ENCODE measurements around the gene NAA10. TPM values are rescaled to one million over a fixed set of nuclear protein-coding genes. Genes with fewer than 3 reads are reported as not detected.
A peak's percentile ranks its signal among the peaks of the same experiment; 100 is the strongest.

The NAA10 gene
- total and polyA plus RNA-seq, 2 of the 13 experiments (the other 11 are each of a cell fraction or from before 2014, with no cell fraction given) = 49.2 to 51.7 TPM

DNA sequence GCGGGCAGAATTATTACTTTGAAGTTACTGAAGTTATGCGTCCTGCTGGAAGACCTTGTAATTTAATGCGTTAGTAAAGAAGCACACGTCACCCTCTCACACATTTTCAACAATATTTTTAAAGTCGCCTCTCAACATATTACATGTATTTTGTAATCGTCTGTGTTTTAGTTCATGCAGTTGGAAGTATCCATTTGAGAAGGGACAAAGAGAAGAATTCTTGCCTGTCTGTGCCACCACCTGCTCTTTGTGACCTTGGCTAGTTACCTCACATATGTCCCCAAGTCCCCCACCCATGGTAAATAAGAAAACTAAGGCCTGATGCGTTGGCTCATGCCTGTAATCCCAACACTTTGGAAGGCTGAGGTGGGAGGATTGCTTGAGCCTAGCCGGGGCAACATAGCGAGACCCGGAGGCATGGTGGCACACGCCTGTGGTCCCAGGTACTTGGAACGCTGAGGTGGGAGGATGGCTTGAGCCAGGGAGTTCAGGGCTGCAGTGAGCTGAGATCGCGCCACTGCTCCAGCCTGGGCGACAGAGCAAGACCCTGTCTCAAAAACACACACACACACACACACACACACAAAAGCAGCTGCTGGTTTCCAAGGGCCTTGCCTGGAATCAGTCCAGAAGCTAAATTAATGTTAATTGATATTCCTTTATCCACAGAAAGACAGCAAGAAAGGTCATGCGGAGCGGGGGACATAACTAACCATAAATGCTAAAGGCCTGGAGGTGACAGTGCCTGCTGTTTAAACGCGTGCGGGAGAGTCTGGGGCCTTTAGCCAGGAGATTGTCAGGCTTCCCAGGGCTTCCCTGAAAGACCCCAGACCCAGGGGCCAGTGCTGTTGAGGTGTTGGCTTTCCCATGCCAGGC, 38.5 kb upstream of the NAA10 start:
- FAIRE-seq (peak; percentile 74), ATAC-seq (no peak), DNase-seq (ENCODE audit: low spot score) (peak; percentile 40)
- POLR2A ChIA-PET = interaction anchor here (0.7 to 6.3 kb wide), 5 partner anchors 16 to 64 kb away, joined by 3 to 54 read pairs (median 11); no protein-coding TSS in a partner anchor
- H3K4me3 ChIP-seq (replicated peaks in 1 of 3; ENCODE audit: insufficient read depth in 1 of 3, low read depth in 2 of 3, low read length in 3 of 3) = peak overlapping the region; percentile 51 to 90 (median 66)
- peak overlapping the region; percentile 80 for H3K4me2 ChIP-seq (ENCODE audit: low read depth, low read length)
- CTCF ChIA-PET (ENCODE audit: low intra/inter-chr PET ratio, low total read pairs) = no interaction called here
- in situ Hi-C loops (cut with HindIII; ENCODE audit: extremely low pct_ligation_motif_present, low pct_unique_long_range_greater_than_20kb) (loop anchor here (5.0 kb wide), 1 partner anchor 39 kb away; no protein-coding TSS in a partner anchor), intact Hi-C loops (cut with micrococcal nuclease; ENCODE audit: unreplicated experiment) (loop anchor here (2.0 kb wide), 1 partner anchor 39 kb away; no protein-coding TSS in a partner anchor)
- peaks cover 38% of the 10 kb centered on the region for H3K4me1 ChIP-seq (ENCODE audit: insufficient read depth, low read length)
- H3K9me3 ChIP-seq (ENCODE audit: low read length) = no peaks in the 10 kb centered on the region
- WGBS (ENCODE audit: low lambda C conversion rate) = 0% methylated on average over 6 of the region's 20 CpGs
- TSS peak; percentile 76 for BruUV-seq (replicated peaks)
- H3K27me3 ChIP-seq (ENCODE audit: control insufficient read depth in 1 of 2, insufficient read depth in 2 of 2, low read length in 2 of 2) = no peaks in the 10 kb centered on the region; a peak in 1 of 5 replicates
- H2AFZ ChIP-seq (ENCODE audit: low read length) = no peak overlapping the region
- H4K20me1 ChIP-seq (ENCODE audit: insufficient read depth, low read length) = peaks cover 13% of the 10 kb centered on the region
- H3K9ac ChIP-seq (ENCODE audit: insufficient read depth, low read depth, low read length) = peak overlapping the region; percentile 92
- H3K27ac ChIP-seq (ENCODE audit: extremely low read length, insufficient read depth, low read length) = peak overlapping the region; percentile 95
- H3K36me3 ChIP-seq (replicated peaks in 1 of 2; ENCODE audit: control insufficient read depth in 1 of 2, insufficient read depth in 2 of 2, low read length in 2 of 2) = peaks cover 0 to 3% of the 10 kb centered on the region in 2 experiments; a peak in 1 of 5 replicates
- H3K79me2 ChIP-seq (ENCODE audit: insufficient read depth, low read length) = peaks cover 33% of the 10 kb centered on the region
- TF ChIP-seq ATM (IDR thresholded peaks at IDR 0.05; ENCODE audit: borderline replicate concordance) (no peak), ZNF10 (CRISPR knock-in tag; IDR thresholded peaks at IDR 0.05; ENCODE audit: borderline replicate concordance, low read depth) (no peak), ZKSCAN8 (CRISPR knock-in tag; IDR thresholded peaks at IDR 0.05; ENCODE audit: borderline replicate concordance) (no peak), MBD4 (IDR thresholded peaks at IDR 0.05; ENCODE audit: borderline replicate concordance, low read length) (no peak), ZNF33A (CRISPR knock-in tag; IDR thresholded peaks at IDR 0.05; ENCODE audit: borderline replicate concordance) (no peak), ZC3H4 (CRISPR knock-in tag; IDR thresholded peaks at IDR 0.05; ENCODE audit: borderline replicate concordance) (peak; percentile 88; the same call in 1 of the 2 replicates), ZMYM3 (CRISPR knock-in tag; IDR thresholded peaks at IDR 0.05) (peak; percentile 62), SOX13 (IDR thresholded peaks at IDR 0.05) (no peak), SOX13 (CRISPR knock-in tag; conservative IDR thresholded peaks at IDR 0.05 in 1 of 2, IDR thresholded peaks at IDR 0.05 in 1 of 2) (0 out of 4 replicates have a peak, but pooled peaks of 1 of the 2 experiments have one; percentile 12), ZBTB38 (CRISPR knock-in tag; IDR thresholded peaks at IDR 0.05) (peak; percentile 78), ZNF256 (CRISPR knock-in tag; conservative IDR thresholded peaks at IDR 0.05) (no peak), ZNF816 (CRISPR knock-in tag; IDR thresholded peaks at IDR 0.05; ENCODE audit: borderline replicate concordance) (0 out of 2 replicates have a peak, but pooled peaks have one; percentile 33), DMAP1 (CRISPR knock-in tag; IDR thresholded peaks at IDR 0.05) (peak; percentile 30; the same call in 1 of the 2 replicates), NFE2 (CRISPR knock-in tag; IDR thresholded peaks at IDR 0.05) (no peak)
- TF ChIP-seq, protein P1, sequence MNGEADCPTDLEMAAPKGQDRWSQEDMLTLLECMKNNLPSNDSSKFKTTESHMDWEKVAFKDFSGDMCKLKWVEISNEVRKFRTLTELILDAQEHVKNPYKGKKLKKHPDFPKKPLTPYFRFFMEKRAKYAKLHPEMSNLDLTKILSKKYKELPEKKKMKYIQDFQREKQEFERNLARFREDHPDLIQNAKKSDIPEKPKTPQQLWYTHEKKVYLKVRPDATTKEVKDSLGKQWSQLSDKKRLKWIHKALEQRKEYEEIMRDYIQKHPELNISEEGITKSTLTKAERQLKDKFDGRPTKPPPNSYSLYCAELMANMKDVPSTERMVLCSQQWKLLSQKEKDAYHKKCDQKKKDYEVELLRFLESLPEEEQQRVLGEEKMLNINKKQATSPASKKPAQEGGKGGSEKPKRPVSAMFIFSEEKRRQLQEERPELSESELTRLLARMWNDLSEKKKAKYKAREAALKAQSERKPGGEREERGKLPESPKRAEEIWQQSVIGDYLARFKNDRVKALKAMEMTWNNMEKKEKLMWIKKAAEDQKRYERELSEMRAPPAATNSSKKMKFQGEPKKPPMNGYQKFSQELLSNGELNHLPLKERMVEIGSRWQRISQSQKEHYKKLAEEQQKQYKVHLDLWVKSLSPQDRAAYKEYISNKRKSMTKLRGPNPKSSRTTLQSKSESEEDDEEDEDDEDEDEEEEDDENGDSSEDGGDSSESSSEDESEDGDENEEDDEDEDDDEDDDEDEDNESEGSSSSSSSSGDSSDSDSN (CRISPR knock-in tag; IDR thresholded peaks at IDR 0.05) = peak; percentile 14; the same call in 1 of the 2 replicates
- TF ChIP-seq, protein P2, sequence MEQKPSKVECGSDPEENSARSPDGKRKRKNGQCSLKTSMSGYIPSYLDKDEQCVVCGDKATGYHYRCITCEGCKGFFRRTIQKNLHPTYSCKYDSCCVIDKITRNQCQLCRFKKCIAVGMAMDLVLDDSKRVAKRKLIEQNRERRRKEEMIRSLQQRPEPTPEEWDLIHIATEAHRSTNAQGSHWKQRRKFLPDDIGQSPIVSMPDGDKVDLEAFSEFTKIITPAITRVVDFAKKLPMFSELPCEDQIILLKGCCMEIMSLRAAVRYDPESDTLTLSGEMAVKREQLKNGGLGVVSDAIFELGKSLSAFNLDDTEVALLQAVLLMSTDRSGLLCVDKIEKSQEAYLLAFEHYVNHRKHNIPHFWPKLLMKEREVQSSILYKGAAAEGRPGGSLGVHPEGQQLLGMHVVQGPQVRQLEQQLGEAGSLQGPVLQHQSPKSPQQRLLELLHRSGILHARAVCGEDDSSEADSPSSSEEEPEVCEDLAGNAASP (CRISPR knock-in tag; IDR thresholded peaks at IDR 0.05; ENCODE audit: borderline replicate concordance) = no peak
- TF ChIP-seq, protein P3, sequence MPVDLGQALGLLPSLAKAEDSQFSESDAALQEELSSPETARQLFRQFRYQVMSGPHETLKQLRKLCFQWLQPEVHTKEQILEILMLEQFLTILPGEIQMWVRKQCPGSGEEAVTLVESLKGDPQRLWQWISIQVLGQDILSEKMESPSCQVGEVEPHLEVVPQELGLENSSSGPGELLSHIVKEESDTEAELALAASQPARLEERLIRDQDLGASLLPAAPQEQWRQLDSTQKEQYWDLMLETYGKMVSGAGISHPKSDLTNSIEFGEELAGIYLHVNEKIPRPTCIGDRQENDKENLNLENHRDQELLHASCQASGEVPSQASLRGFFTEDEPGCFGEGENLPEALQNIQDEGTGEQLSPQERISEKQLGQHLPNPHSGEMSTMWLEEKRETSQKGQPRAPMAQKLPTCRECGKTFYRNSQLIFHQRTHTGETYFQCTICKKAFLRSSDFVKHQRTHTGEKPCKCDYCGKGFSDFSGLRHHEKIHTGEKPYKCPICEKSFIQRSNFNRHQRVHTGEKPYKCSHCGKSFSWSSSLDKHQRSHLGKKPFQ (CRISPR knock-in tag; IDR thresholded peaks at IDR 0.05; ENCODE audit: insufficient replicate concordance) = no peak
